HG03460 (cell line): ENCODE results near the gene IQCK.

Experiments used
- ATAC-seq: cut with Tn5 transposase; IDR thresholded peaks from one replicate; pipeline ENCODE4 v1.9.1; 2021; ENCODE audit not compliant: unreplicated experiment

The IQCK gene

GRCh38 chr16:19830902-19831560 lies 113.0 kb downstream of the IQCK start:
- ATAC-seq: no peak

- no peak for ATAC-seq
Observed at GRCh38 chr16:19831678-19832077, 113.6 kb downstream of the IQCK start.

- no peak for ATAC-seq
Observed at GRCh38 chr16:19833176-19833575, 115.1 kb downstream of the IQCK start.

DNA sequence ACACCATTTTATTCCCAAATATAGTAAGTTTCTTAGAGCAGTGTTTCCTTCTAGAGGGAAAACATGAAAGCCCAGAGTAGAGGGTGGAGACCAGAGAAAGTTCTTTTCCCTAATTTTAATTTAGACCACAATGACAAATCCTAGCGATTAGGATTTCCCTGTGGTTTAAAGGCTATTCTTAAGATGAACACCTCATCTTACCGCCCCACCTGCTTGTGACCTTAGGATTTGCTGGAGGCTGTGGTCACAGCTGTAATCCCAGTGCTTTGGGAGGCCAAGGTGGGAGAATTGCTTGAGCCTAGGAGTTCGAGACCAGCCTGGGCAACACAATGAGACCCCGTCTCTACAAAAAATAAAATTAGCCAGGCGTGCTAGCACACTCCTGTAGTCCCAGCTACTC lies 115.5 kb downstream of the IQCK start:
- no peak for ATAC-seq

DNA sequence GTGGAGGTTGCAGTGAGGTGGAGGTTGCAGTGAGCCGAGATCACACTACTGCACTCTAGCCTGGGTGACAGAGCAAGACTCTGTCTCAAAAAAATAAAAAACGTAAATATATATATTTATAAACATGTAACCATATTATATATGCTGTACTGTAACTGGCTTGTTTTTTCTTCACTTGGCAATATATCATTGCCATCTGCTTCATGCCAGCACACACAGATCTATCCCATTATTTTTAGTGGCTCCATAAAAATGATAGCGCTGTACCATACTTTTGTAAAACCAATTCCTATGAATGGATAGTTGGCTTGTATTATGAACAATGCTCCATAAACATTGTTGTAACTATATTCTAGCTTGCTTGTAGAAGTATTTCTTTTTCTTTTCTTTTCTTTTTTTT lies 117.1 kb downstream of the IQCK start:
- ATAC-seq: no peak

GRCh38 chr16:19835968-19836421 lies 117.9 kb downstream of the IQCK start:
- no peak for ATAC-seq

DNA sequence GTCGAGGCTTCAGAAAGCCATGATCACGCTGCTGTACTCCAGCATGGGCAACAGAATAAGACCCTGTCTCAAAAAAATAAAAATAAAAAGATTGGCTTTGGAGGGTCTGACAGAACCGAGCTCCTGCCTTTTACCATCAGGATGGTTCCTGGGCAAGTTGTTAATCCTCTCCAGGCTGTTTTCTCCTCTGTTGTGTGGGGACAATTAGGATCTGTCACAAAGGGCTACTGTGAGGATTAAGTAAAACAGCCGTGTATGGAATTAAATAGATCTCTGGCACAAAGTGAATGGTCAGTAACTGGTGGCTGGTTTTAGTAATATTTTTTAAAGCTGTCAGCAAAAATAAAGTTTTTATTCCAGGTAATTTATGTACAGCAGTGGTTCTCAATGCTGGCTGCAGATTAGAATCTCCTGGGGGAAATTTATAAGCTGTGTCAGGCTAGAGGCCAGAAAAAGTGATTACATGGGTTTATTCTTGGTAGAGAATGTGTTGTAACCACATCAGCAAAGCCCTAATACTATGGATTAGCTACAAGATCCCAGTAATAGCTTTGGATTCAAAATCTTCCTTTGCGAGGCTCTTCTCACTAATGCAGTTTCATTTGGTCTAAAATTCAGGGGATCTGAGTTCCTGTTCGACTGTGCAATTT lies 119.4 kb downstream of the IQCK start:
- no peak for ATAC-seq

DNA sequence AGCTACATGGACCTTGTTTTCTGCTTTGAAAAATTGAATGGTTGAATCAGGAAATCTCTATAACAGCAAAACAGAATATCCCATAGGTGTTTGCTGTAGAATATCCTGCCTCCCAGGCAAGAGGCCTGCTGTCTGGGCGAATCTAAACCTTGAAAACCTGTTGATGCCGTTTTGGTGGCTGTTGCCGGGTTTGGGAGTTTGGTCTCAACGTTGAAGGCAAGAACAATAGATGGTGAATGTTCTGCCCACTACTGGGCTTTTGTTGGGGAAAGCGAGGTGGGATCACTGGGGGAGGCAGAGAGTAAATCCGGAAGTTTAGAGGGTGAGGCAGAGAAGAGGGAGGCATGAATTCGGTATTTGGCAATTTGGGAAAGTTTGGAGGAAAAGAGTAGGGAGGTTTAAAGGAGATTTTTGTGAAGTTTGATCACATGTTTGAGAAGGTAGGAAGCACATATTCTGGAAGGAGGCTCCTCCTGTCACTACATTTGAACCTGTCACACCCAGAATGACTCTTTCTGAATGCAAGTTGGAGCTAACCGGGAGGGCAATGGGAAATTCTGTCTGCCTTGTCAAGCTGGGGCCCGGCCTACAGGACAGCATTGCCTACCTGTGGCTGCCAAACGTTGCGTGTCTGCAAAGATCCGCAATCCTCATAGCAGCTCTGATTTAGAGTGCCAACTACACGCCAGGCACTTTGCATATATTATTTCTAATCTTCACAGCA lies 120.1 kb downstream of the IQCK start:
- ATAC-seq: no peak

GRCh38 chr16:19840524-19841110 lies 122.5 kb downstream of the IQCK start:
- no peak for ATAC-seq

DNA sequence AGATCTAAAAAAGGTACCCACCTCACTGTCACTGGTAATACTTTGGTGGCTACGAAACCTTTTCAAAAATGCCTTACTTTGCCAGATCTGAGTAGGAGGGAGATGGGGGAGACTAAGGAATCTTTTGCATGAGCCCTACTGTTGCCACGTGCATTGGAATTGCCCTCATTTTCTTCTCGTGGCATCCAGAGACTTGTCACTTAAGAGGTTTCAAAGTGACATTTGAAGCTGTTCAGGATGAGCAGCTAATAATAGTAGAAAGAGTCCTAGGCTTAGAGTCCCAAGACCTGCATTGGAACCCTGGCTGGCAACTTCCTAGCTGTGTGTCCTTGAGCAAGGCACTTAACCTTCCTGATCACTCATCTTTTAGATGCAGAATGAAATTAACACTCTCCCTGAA lies 123.1 kb downstream of the IQCK start:
- ATAC-seq: no peak

DNA sequence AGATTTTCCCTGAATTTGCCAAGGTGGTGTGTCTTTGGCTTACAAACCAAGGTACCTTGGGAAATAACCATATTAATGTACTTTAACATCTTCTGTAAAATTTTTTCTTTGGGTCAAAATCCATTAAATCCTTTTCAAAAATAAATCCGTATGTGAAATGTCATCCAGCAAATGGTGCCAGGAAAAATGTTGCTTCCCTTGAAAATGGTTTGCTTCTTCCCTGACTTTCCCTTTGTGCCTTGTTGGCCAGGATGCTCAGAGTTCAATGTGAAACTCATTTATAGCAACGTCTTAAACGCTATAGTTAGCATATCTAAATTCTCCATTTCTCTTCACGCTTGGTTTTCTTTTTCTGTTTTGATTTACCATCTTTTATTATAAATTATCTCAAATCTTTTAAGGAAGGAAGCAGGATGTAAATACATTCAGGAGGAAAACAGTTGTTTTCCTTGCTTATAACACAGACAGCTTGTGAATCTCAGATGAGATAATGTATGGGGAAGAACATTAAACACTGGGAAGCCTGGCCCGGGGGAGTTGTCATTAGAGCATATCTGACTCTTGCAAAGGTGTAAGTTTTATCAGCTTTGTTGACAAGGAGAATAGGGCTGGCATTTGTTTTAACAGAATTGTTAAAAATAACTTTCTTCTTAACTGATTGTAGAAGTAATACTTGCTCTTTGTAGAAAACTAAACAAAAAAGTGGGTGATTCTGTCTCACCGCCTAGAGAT lies 124.5 kb downstream of the IQCK start:
- no peak for ATAC-seq

GRCh38 chr16:19843371-19843770 lies 125.3 kb downstream of the IQCK start:
- no peak for ATAC-seq

DNA sequence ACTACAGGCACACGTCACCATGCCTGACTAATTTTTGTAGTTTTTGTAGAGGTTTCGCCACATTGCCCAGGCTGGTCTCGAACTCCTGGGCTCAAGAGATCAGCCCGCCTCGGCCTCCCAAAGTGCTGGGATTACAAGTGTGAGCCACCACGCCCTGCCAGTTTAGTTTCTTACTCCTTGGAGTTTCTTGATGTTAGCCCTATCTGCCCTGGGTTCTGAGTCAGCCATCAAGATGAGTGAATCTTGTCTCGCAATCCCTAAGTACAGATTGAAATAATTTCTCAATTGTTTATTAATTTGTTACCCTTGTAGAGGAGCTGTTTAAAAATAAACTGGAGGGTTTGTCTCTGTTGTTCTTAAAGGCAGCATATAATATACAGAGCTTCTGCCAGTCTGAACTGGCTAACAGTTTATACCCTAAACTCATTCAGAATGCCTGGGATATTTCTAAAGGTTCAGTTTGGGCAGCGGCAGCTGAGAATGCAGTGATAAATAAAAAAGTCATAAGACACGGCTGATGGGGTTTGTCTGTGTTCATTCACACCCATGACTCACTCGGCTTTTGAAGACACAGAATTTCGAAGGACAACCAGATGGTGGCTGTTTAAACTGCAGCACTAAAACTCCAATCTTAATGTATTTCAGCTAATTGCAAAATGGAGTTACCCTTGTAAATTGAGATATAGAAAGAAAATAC lies 127.0 kb downstream of the IQCK start:
- ATAC-seq: no peak

GRCh38 chr16:19846436-19846835 lies 128.4 kb downstream of the IQCK start:
- ATAC-seq: no peak

- ATAC-seq: no peak
Observed at GRCh38 chr16:19848756-19849155, 130.7 kb downstream of the IQCK start.

DNA sequence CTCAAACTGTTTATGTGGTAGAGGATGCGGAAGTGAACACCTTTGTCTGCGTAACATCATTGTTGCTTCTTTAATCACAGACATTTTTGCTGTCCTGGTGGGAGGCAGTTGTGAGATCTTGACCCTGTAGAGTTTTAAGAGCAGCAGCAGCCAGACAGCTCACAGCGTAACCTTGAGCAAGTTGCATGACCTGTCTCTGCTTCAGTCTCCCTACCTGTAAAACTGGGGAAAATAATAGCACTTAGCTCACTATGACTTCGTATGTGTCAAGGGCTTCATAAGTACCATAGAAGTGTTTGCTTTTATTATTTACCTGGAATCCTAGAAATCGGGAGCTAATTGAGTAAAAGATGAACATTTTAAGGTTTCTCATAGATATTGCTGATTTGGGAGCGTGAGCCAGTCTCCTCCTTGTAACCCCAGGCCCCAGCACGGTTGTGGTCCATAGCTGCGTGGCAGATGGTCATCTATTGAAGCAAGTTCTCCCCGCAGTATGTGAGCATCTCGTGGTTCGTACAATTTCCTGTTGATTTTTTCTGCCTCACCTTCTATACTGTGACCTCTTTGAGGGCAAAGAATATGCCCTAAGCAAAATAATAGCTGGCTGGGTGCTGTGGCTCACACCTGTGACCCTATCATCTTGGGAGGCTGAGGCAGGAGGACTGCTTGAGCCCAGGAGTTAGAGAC lies 132.2 kb downstream of the IQCK start:
- ATAC-seq: no peak

DNA sequence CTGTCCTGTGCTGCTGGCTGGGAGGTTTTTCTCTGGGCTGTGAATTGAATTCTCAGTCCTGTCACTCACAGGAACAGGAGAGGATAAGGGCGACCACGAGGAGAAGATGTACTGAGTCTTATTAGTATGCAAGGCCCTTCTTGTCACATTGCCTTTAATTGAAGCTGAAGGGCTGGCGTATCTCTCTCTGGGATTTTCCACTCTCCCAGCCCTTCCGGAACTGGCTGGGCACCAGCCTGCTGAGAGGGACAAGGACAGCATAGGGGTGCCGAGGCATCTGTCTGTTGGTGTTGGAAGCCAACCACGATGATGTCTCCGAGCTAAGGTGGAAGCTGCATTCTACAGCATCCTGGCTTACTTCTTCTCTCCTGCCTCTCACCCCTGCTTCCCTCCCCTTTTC lies 133.4 kb downstream of the IQCK start:
- ATAC-seq: no peak

DNA sequence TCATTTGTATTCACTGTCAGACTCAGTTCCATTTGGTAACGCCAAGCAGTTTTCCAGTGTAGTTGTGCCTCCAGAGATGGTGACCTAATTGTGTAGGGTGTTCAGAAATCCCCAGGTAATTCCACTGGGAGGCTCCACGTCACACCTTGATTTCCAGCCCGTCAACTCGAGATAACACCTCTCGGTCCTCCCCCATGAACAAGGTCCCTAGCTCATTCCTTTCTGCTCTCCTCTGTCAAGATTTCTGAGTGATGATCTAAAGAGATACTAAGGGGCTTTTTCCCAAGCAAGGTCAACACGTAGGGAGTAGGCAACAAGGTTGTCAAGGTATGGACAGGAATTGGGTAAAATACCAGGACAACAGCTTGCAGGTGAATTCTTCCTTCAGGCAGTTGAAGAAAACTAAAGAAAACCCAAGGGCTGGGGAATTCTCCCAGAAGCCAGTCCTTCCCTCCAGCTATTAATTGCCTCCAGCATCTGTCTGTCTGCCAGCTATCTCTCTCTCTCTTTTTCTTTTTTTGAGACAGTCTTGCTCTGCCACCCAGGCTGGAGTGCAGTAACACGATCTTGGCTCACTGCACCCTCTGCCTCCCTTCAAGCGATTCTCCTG lies 135.2 kb downstream of the IQCK start:
- no peak for ATAC-seq

GRCh38 chr16:19853742-19854542 lies 135.9 kb downstream of the IQCK start:
- no peak for ATAC-seq
